ENCODE data around the gene INO80E.

Gene INO80E

DNA sequence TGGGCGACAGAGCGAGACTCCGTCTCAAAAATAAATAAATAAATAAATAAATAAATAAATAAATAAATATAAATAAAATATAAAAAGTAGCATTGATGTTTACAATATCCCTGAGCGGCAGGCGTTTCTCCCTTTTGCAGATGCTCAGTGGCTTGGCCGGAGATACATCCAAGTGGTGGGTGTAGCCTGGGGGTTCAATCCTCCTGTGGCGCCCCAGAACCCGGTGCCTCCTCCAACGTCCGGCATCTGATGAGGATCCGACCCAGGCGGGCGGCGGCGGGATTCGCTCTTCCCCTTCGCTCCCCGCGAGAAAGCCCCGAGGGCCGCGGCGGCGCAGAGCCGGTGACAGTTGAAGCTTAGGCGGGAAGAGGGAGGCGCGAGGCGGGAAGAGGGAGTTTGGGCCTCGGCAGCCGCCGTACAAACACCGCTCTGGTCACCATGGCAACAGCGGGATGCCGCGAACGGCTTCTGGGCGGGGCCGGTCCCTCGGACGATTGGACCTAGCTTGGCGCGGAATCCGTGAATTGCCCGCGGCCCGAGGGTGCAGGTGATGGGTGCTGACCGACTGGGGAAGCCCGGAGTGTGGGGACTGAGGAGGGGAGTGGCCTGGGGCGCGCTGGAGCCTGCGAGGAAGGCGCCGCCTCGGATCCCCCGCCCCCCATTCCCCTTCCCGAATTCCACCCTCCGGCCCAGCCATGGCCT lies 56.8 kb downstream of the INO80E start:
- TF ChIP-seq, protein P1, sequence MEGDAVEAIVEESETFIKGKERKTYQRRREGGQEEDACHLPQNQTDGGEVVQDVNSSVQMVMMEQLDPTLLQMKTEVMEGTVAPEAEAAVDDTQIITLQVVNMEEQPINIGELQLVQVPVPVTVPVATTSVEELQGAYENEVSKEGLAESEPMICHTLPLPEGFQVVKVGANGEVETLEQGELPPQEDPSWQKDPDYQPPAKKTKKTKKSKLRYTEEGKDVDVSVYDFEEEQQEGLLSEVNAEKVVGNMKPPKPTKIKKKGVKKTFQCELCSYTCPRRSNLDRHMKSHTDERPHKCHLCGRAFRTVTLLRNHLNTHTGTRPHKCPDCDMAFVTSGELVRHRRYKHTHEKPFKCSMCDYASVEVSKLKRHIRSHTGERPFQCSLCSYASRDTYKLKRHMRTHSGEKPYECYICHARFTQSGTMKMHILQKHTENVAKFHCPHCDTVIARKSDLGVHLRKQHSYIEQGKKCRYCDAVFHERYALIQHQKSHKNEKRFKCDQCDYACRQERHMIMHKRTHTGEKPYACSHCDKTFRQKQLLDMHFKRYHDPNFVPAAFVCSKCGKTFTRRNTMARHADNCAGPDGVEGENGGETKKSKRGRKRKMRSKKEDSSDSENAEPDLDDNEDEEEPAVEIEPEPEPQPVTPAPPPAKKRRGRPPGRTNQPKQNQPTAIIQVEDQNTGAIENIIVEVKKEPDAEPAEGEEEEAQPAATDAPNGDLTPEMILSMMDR (IDR thresholded peaks at IDR 0.05), result no peak

- TF ChIP-seq, protein P1 (IDR thresholded peaks at IDR 0.05), result no peak
Measured at GRCh38 chr16:30053376-30054015, 57.5 kb downstream of the INO80E start.

DNA sequence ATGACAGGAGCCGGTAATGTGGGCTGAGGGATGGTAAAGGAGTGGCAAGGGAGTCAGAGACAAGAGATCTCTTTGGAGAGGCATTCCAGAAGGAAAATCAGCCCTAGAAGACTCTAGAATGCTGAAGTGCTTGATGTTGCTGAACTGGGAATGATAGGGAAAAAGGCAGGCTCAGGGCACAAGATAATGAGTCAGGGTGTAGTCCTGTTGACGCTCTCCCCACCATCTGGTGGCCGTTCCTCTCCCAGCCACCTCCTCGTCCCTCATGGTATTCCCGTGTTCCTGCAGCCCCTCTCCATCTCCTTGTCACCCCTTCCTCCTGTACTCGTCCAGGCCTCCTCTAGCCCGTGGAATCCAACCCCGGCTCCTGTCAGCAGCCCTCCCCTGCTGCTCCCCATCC lies 58.4 kb downstream of the INO80E start:
- TF ChIP-seq, protein P1 (IDR thresholded peaks at IDR 0.05), result no peak

DNA sequence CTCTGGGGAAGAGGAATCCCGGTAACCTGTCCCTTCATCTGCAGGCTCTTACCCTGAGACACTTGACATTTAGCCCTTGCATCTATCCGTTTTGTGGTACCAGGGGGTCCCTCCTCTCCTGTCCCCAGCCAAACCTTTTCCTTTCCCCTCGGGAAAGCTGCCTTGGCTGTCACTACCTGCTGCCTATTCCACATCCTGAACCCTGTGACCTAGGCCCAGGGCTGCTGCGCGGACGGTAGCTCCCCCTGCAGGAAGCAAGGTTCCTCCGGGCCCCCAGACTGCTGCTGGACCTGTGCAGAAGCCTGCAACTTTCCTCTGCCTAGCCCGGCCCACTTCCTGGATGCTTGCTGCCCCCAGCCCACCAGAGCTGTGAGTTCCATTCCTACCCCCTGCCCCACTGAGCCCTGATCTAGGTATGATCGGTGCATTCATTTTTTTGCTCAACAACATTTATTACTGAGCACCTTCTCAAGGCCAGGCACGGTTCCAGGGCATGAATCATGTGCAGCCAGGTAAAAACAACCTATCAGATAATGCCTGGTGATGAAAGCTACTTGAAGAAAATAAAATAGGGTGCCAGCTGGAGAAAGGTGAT lies 59.0 kb downstream of the INO80E start:
- TF ChIP-seq, protein P1 (IDR thresholded peaks at IDR 0.05), result peak; percentile 41; the same call in 1 of the 2 replicates
